Transverse colon (tissue), 4 donors: ENCODE measurements around the gene DNAH3.
"Not testable (repeated sequence)": the region's sequence is repeated elsewhere in the genome, so short reads cannot be mapped to it uniquely, and the experiment has no call there.

Experiments used
- CTCF ChIP-seq, 5 experiments: fragments of 200-600 bp in 3 of 5; fragments of 450-650 bp in 2 of 5; sonication (generic) in 3 of 5; IDR thresholded peaks; 1 replicate in 2 of 5; 2 replicates in 3 of 5; pipeline ENCODE4 v1.5.1; 2016 to 2017; ENCODE audit warnings: antibody characterized with exemption in 5 of 5, inconsistent platforms in 3 of 5, mild to moderate bottlenecking in 2 of 5, moderate library complexity in 1 of 5
- EP300 ChIP-seq: sonication (generic); formaldehyde crosslinking; IDR thresholded peaks from one replicate; pipeline ENCODE4 v1.6.1; 2017; ENCODE audit warnings: antibody characterized with exemption, low read depth
- POLR2A ChIP-seq: fragments of 450-650 bp; IDR thresholded peaks from one replicate; pipeline ENCODE4 v1.6.1; 2016; ENCODE audit warnings: antibody characterized with exemption, mild to moderate bottlenecking, moderate library complexity
- POLR2AphosphoS5 ChIP-seq, 3 donors: sonication (generic); formaldehyde crosslinking; IDR thresholded peaks; one replicate each; pipeline ENCODE4 v1.6.1; 2016; ENCODE audit warnings: antibody characterized with exemption in 3 of 3

GRCh38 chr16:21063314-21063713 lies 87.3 kb downstream of the DNAH3 start:
- TF ChIP-seq CTCF (IDR thresholded peaks at IDR 0.05); POLR2A; POLR2AphosphoS5 (IDR thresholded peaks at IDR 0.05); EP300: not testable (repeated sequence)
